ENCODE results near the gene TGM4.

Gene TGM4

DNA sequence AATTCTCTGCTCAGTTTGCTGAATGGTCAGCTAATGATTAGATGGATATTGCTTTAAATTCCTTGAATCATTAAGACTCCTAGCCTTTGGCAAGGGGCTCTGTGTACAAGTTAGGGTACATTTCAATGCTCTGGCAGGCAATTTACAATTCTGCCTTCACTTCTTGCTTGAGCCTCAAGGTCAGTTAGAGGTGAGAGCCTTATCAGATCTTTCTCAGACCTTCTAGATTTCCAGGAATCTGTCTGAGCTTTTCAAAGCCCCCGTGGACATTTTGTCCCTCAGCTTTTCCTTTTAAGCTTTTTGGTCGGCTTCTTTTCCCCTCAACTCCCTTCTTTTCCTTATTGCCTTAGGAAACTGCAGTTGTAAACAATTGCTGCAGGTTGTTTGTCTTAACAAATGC is 34.7 kb downstream of the TGM4 start:
- Histone ChIP-seq H3K9ac (no peak overlapping the region), H3K27ac (no peak overlapping the region), H3K9me3 (no peaks in the 10 kb centered on the region), H3K4me3 (no peak overlapping the region), H3K36me3 (no peaks in the 10 kb centered on the region), H3K4me2 (no peak overlapping the region), H4K20me1 (no peaks in the 10 kb centered on the region), H3K4me1 (0 out of 2 replicates have a peak, but pooled peaks cover 4% of the 10 kb centered on the region), H3K27me3 (no peaks in the 10 kb centered on the region)
- no peak for TF ChIP-seq Cebpa-rat (IDR thresholded peaks at IDR 0.05)

- Histone ChIP-seq H3K4me2 (no peak overlapping the region), H3K27me3 (no peaks in the 10 kb centered on the region), H3K9ac (no peak overlapping the region), H3K4me1 (0 out of 2 replicates have a peak, but pooled peaks cover 4% of the 10 kb centered on the region), H4K20me1 (no peaks in the 10 kb centered on the region), H3K9me3 (no peaks in the 10 kb centered on the region), H3K36me3 (no peaks in the 10 kb centered on the region), H3K27ac (no peak overlapping the region), H3K4me3 (no peak overlapping the region)
- TF ChIP-seq Cebpa-rat (IDR thresholded peaks at IDR 0.05): no peak
These were observed 36.3 kb downstream of the TGM4 start for GRCh38 chr3:44910693-44911092.

DNA sequence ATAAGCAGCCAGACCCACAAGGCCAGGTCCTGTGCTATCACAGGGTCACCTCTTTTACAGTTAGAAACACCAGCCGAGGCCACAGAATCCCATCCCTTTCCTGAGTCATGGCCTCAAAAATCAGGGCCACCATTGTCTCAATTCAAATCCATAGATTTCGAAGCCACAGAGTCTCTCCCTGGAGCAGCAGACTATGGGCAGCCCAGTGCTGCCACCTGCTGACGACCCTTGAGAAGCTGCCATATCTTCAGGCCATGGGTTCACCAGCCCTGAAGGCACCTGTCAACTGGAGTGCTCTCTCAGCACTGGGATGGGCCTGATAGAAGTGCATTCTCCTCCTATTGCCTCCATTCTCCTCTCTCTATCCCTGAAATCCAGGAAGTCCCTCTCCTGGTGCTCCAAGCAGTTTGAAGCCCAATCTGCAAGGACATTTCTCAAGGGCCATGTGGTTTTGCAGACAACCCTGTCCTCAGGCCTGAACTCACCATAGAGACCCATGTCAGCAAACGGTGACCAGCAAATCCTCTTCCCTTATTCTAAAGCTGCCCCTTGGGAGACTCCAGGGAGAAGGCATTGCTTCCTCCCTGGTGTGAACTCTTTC is 39.6 kb downstream of the TGM4 start:
- Histone ChIP-seq H3K36me3 (peaks cover 11% of the 10 kb centered on the region; the same call in 1 of the 2 replicates), H3K27ac (no peak overlapping the region), H3K4me3 (no peak overlapping the region), H3K4me2 (no peak overlapping the region), H3K27me3 (no peaks in the 10 kb centered on the region), H4K20me1 (no peaks in the 10 kb centered on the region), H3K4me1 (no peaks in the 10 kb centered on the region), H3K9ac (no peak overlapping the region), H3K9me3 (no peaks in the 10 kb centered on the region)
- no peak for TF ChIP-seq Cebpa-rat (IDR thresholded peaks at IDR 0.05)

- TF ChIP-seq Cebpa-rat (IDR thresholded peaks at IDR 0.05): no peak
- Histone ChIP-seq H3K27me3 (no peaks in the 10 kb centered on the region), H3K4me3 (no peak overlapping the region), H3K4me2 (no peak overlapping the region), H3K36me3 (peaks cover 12% of the 10 kb centered on the region; the same call in 1 of the 2 replicates), H3K9ac (no peak overlapping the region), H3K27ac (no peak overlapping the region), H3K4me1 (no peaks in the 10 kb centered on the region), H4K20me1 (no peaks in the 10 kb centered on the region), H3K9me3 (no peaks in the 10 kb centered on the region)
These were observed 40.5 kb downstream of the TGM4 start for GRCh38 chr3:44914936-44915335.

- Histone ChIP-seq H3K27ac (no peak overlapping the region), H3K36me3 (peaks cover 19% of the 10 kb centered on the region), H3K9me3 (no peaks in the 10 kb centered on the region), H3K27me3 (no peaks in the 10 kb centered on the region), H4K20me1 (no peaks in the 10 kb centered on the region), H3K4me1 (no peaks in the 10 kb centered on the region), H3K9ac (no peak overlapping the region), H3K4me3 (no peak overlapping the region), H3K4me2 (no peak overlapping the region)
- no peak for TF ChIP-seq Cebpa-rat (IDR thresholded peaks at IDR 0.05)
These were observed 41.5 kb downstream of the TGM4 start for GRCh38 chr3:44915702-44916438.

DNA sequence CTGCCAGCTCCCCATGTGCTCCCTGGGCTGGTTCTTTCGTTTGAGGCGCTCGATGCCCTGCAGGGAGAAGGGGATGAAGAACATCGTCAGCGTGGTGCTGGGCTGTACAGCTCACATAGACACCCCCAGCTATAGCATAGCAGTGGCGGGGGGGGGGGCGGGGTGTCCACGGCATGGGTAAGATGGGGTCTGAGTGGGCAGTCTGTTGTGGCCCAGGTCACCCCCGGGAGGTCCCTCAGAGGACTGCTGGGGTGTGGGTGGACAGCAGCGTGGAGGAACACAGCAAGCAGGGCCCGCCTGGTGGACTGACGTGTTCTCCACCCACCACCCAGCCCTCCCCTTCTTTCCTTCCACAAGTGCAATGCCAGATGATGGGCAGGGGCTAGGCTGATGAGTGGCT is 43.7 kb downstream of the TGM4 start:
- Histone ChIP-seq H3K4me2 (no peak overlapping the region), H3K4me3 (no peak overlapping the region), H3K4me1 (no peaks in the 10 kb centered on the region), H3K36me3 (peaks cover 38% of the 10 kb centered on the region), H4K20me1 (no peaks in the 10 kb centered on the region), H3K9ac (no peak overlapping the region), H3K27me3 (no peaks in the 10 kb centered on the region), H3K27ac (no peak overlapping the region), H3K9me3 (no peaks in the 10 kb centered on the region)
- no peak for TF ChIP-seq Cebpa-rat (IDR thresholded peaks at IDR 0.05)

DNA sequence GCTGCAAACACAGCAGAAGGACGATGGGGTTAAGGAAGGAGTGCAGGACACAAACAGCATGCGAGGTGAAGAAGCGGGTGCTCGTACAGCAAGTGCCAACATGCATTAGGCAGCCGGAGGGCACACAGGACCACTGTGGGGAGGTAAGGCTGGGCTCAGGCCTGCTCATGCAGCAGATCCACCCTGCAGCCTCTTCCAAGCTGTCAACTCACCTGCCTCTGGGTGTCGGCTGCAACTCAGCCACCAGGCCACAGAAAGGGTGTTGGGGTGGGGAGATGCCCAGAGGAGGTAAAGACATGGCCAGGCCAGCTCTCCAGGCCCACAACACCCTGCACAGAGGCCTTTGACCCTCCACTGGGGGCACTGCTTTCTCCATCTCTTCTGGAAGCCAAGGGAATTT is 44.2 kb downstream of the TGM4 start:
- no peak overlapping the region for H3K27ac ChIP-seq
- no peaks in the 10 kb centered on the region for H3K9me3 ChIP-seq
- H3K36me3 ChIP-seq: peaks cover 38% of the 10 kb centered on the region
- H3K4me3 ChIP-seq: no peak overlapping the region
- H3K9ac ChIP-seq: no peak overlapping the region
- H4K20me1 ChIP-seq: no peaks in the 10 kb centered on the region
- H3K4me1 ChIP-seq: no peaks in the 10 kb centered on the region
- no peak for TF ChIP-seq Cebpa-rat (IDR thresholded peaks at IDR 0.05)
- H3K27me3 ChIP-seq: no peaks in the 10 kb centered on the region
- no peak overlapping the region for H3K4me2 ChIP-seq

- no peaks in the 10 kb centered on the region for H3K27me3 ChIP-seq
- no peak overlapping the region for H3K4me2 ChIP-seq
- peaks cover 52% of the 10 kb centered on the region for H3K36me3 ChIP-seq
- no peak for TF ChIP-seq Cebpa-rat (IDR thresholded peaks at IDR 0.05)
- H3K9ac ChIP-seq: no peak overlapping the region
- H3K4me3 ChIP-seq: no peak overlapping the region
- peaks cover 6% of the 10 kb centered on the region; the same call in 1 of the 2 replicates for H3K4me1 ChIP-seq
- H4K20me1 ChIP-seq: no peaks in the 10 kb centered on the region
- H3K9me3 ChIP-seq: no peaks in the 10 kb centered on the region
- no peak overlapping the region for H3K27ac ChIP-seq
These were observed 45.7 kb downstream of the TGM4 start for GRCh38 chr3:44920081-44920480.

DNA sequence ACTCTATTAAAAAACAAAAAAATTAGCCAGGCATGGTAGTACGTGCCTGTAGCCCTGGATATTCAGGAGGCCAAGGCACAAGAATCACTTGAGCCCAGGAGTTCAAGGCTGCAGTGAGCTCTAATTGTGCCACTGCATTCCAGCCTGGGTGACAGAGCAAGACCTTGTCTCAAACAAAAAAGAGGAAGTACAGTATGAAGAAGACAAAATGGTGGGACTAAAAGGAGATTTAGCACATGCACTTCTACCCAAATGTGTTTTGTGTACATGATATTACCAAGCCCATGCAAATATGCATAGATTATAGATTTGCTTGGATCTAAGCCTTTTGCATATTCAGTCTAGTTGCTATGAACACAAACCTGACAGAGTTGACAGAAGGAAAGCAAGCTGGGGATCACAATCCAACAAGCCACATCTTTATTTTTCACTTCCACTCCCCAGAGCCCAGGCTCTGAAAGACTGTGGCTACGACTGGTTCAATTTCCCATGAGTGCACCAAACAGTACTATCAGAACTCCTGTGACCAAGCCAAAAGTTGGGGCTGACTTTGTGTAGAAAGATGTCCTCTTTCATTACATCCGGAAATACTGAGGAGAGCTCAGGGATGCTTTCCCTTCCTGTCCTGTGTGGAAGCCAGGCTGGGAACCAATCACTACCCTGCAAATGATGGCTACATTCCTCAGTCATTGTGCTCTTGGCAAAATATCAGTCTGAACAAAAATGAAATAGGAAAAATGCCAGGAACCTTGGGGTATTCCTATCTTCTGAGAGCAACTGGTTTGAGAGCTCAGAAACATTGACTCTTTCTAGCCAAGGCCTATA is 49.4 kb downstream of the TGM4 start:
- Histone ChIP-seq H3K9ac (no peak overlapping the region), H3K4me1 (peaks cover 6% of the 10 kb centered on the region; the same call in 1 of the 2 replicates), H4K20me1 (no peaks in the 10 kb centered on the region), H3K27me3 (no peaks in the 10 kb centered on the region), H3K4me3 (no peak overlapping the region), H3K9me3 (no peaks in the 10 kb centered on the region), H3K4me2 (peak overlapping the region; percentile 11; the same call in 1 of the 2 replicates), H3K27ac (no peak overlapping the region), H3K36me3 (peaks cover 79% of the 10 kb centered on the region)
- TF ChIP-seq Cebpa-rat (IDR thresholded peaks at IDR 0.05): no peak
